Testis (tissue), 2 donors: Measurements from ENCODE around the gene CAMTA1.

Source experiments
- POLR2A ChIP-seq: fragments of 450-650 bp; IDR thresholded peaks from one replicate; pipeline ENCODE4 v1.6.1; 2017; ENCODE audit warnings: antibody characterized with exemption, mild to moderate bottlenecking, moderate library complexity
- TF ChIP-seq, protein P1 (sequence below), 3 experiments: fragments of 450-650 bp in 2 of 3; fragments of 200-600 bp in 1 of 3; sonication (generic) in 1 of 3; IDR thresholded peaks; one replicate each; pipeline ENCODE4 v1.5.1; 2016 to 2019; ENCODE audit warnings: antibody characterized with exemption in 3 of 3, mild to moderate bottlenecking in 2 of 3, moderate library complexity in 1 of 3

DNA sequence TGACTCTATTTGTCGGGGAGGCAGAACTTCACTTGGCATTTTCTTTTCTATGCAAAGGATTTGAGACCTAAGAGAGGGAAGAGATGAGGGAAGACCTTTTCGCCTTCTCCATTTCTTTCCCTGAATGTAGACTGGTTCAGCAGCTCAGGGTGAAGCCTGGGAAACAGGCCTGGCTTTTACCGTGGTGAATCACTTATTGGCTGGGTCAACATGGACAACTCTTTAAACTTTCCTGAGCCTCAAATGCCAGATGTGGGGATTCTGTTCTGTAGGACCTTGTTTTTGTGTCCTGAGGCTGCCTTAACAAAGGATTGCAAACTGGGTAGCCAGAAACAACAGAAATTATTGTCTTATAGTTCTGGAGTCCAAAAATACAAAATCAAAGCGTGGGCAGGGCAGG is 530.1 kb downstream of the CAMTA1 start:
- no peak for TF ChIP-seq POLR2A
- TF ChIP-seq, protein P1, sequence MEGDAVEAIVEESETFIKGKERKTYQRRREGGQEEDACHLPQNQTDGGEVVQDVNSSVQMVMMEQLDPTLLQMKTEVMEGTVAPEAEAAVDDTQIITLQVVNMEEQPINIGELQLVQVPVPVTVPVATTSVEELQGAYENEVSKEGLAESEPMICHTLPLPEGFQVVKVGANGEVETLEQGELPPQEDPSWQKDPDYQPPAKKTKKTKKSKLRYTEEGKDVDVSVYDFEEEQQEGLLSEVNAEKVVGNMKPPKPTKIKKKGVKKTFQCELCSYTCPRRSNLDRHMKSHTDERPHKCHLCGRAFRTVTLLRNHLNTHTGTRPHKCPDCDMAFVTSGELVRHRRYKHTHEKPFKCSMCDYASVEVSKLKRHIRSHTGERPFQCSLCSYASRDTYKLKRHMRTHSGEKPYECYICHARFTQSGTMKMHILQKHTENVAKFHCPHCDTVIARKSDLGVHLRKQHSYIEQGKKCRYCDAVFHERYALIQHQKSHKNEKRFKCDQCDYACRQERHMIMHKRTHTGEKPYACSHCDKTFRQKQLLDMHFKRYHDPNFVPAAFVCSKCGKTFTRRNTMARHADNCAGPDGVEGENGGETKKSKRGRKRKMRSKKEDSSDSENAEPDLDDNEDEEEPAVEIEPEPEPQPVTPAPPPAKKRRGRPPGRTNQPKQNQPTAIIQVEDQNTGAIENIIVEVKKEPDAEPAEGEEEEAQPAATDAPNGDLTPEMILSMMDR (IDR thresholded peaks at IDR 0.05) = no peak
